Neural crest cell (in vitro differentiated cells): Measurements from ENCODE around the gene SLC5A10. TPM values are rescaled to one million over a fixed set of nuclear protein-coding genes. Genes with fewer than 3 reads are reported as not detected.
A peak's percentile ranks its signal among the peaks of the same experiment; 100 is the strongest.

ENCODE experiments used
- DNase-seq: peaks from one replicate; pipeline ENCODE4 v3.0.0; 2021; ENCODE audit warnings: low read depth, mixed read lengths, low spot score
- H3K27ac Mint-ChIP-seq: one replicate; pipeline ENCODE4 v1.8.0; 2021; ENCODE audit warnings: mild to moderate bottlenecking, mixed read lengths; ENCODE audit not compliant: unreplicated experiment
- H3K27me3 Mint-ChIP-seq: 2 replicates; pipeline ENCODE4 v1.8.0; 2021; ENCODE audit warnings: low read depth, mild to moderate bottlenecking, mixed read lengths
- H3K36me3 Mint-ChIP-seq: 2 replicates; pipeline ENCODE4 v1.8.0; 2021; ENCODE audit warnings: low read depth, mild to moderate bottlenecking, mixed read lengths
- H3K4me1 Mint-ChIP-seq: 2 replicates; pipeline ENCODE4 v1.8.0; 2021; ENCODE audit warnings: mixed read lengths
- H3K4me3 Mint-ChIP-seq: one replicate; pipeline ENCODE4 v1.8.0; 2021; ENCODE audit warnings: mild to moderate bottlenecking, mixed read lengths
- H3K9me3 Mint-ChIP-seq: 2 replicates; pipeline ENCODE4 v1.8.0; 2021; ENCODE audit warnings: mixed read lengths
- total RNA-seq: library from RNA; stranded (reverse); gene quantifications from 2 replicates; pipeline ENCODE4 v1.2.1, GENCODE V29; 2021
- TF ChIP-seq, protein P1 (sequence below): fragments of 200-600 bp; sonication (generic); conservative IDR thresholded peaks from 2 replicates; pipeline ENCODE4 v1.5.0; 2021; ENCODE audit warnings: antibody characterized with exemption, mild to moderate bottlenecking

The SLC5A10 gene
- total RNA-seq, 1 donor from 2014 or later, result not detected

GRCh38 chr17:18916816-18917500, 35.0 kb upstream of the SLC5A10 start:
- Mint-ChIP-seq H3K4me1 (peaks cover 16% of the 10 kb centered on the region), H3K27ac (no peak overlapping the region)
- TF ChIP-seq, protein P1, sequence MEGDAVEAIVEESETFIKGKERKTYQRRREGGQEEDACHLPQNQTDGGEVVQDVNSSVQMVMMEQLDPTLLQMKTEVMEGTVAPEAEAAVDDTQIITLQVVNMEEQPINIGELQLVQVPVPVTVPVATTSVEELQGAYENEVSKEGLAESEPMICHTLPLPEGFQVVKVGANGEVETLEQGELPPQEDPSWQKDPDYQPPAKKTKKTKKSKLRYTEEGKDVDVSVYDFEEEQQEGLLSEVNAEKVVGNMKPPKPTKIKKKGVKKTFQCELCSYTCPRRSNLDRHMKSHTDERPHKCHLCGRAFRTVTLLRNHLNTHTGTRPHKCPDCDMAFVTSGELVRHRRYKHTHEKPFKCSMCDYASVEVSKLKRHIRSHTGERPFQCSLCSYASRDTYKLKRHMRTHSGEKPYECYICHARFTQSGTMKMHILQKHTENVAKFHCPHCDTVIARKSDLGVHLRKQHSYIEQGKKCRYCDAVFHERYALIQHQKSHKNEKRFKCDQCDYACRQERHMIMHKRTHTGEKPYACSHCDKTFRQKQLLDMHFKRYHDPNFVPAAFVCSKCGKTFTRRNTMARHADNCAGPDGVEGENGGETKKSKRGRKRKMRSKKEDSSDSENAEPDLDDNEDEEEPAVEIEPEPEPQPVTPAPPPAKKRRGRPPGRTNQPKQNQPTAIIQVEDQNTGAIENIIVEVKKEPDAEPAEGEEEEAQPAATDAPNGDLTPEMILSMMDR, result no peak

DNA sequence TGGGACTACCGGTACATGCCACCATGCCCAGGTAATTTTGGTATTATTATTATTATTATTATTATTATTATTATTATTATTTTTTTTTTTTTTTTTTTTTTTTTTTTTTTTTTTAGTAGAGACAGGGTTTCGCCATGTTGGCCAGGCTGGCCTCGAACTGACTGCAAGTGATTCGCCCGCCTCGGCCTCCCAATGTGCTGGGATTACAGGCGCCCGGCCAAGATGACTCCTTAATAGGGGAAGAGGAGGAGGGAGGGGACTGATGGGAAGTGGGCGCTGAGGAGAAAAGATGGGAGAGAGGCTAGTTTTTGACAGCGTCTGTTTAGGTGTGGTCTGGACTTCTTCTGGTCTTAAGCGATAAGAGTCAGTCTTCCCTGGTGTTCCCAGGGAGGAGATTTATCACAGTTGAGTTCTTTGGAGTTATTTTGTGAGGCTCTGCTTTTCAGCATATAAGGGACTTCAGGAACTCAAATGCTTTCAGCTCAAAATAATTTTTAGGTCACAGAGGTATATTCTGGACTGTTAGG, 34.4 kb upstream of the SLC5A10 start:
- DNase-seq, result no peak
- Mint-ChIP-seq H3K27me3 (no peaks in the 10 kb centered on the region), H3K36me3 (peaks cover 21% of the 10 kb centered on the region), H3K27ac (peak overlapping the region; percentile 27), H3K4me1 (peaks cover 18% of the 10 kb centered on the region), H3K9me3 (no peaks in the 10 kb centered on the region), H3K4me3 (no peak overlapping the region)
- TF ChIP-seq, protein P1, result no peak

More at GRCh38 chr17:18916816-18917500, 35.0 kb upstream of the SLC5A10 start:
- no peak for DNase-seq
- Mint-ChIP-seq H3K9me3 (no peaks in the 10 kb centered on the region), H3K4me3 (no peak overlapping the region), H3K36me3 (peaks cover 24% of the 10 kb centered on the region), H3K27me3 (no peaks in the 10 kb centered on the region)

- H3K27ac Mint-ChIP-seq, result peak overlapping the region; percentile 65
- H3K4me1 Mint-ChIP-seq, result peaks cover 18% of the 10 kb centered on the region
- no peak overlapping the region for H3K4me3 Mint-ChIP-seq
- no peaks in the 10 kb centered on the region for H3K27me3 Mint-ChIP-seq
- H3K36me3 Mint-ChIP-seq, result peaks cover 20% of the 10 kb centered on the region
- TF ChIP-seq, protein P1, result no peak
- H3K9me3 Mint-ChIP-seq, result no peaks in the 10 kb centered on the region
- DNase-seq, result no peak
These were observed 32.0 kb upstream of the SLC5A10 start for GRCh38 chr17:18919963-18920362.

DNA sequence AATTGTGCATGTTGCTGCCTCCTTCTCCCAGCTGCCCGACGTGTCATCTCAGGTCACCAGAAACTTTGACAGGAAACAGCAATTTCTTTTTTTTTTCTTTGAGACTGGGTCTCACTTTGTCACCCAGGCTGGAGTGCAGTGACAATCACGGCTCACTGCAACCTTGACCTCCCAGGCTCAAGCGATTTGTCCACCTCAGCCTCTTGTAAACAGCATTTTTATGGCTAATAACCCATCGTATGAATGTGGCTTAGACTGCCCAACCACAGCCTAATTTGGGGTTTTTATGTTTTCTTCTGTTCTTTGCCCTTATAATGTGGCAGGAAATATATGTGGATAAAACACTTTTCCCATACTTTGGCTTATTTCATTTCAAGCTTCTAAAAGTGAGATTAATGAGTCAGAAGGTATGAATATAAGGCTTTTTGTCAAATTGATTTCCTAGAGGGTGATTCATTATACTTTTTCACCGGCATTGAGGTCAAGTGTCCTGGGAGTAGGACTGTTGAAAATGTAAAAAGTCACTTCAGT, 31.0 kb upstream of the SLC5A10 start:
- DNase-seq, result no peak
- H3K27me3 Mint-ChIP-seq, result no peaks in the 10 kb centered on the region
- H3K36me3 Mint-ChIP-seq, result peaks cover 21% of the 10 kb centered on the region
- no peak overlapping the region for H3K27ac Mint-ChIP-seq
- TF ChIP-seq, protein P1, result no peak
- peaks cover 18% of the 10 kb centered on the region for H3K4me1 Mint-ChIP-seq
- no peak overlapping the region for H3K4me3 Mint-ChIP-seq
- no peaks in the 10 kb centered on the region for H3K9me3 Mint-ChIP-seq

GRCh38 chr17:18921485-18921884, 30.5 kb upstream of the SLC5A10 start:
- no peak overlapping the region for H3K4me3 Mint-ChIP-seq
- H3K4me1 Mint-ChIP-seq, result peaks cover 18% of the 10 kb centered on the region
- peaks cover 21% of the 10 kb centered on the region for H3K36me3 Mint-ChIP-seq
- no peak for DNase-seq
- no peaks in the 10 kb centered on the region for H3K27me3 Mint-ChIP-seq
- no peaks in the 10 kb centered on the region for H3K9me3 Mint-ChIP-seq
- H3K27ac Mint-ChIP-seq, result no peak overlapping the region
- TF ChIP-seq, protein P1, result no peak
